ENCODE measurements around the gene GSTO2. TPM values are rescaled to one million over a fixed set of nuclear protein-coding genes. Genes with fewer than 3 reads are reported as not detected.

The GSTO2 gene
- total RNA-seq, 1 donor from 2014 or later = 0.32 TPM

DNA sequence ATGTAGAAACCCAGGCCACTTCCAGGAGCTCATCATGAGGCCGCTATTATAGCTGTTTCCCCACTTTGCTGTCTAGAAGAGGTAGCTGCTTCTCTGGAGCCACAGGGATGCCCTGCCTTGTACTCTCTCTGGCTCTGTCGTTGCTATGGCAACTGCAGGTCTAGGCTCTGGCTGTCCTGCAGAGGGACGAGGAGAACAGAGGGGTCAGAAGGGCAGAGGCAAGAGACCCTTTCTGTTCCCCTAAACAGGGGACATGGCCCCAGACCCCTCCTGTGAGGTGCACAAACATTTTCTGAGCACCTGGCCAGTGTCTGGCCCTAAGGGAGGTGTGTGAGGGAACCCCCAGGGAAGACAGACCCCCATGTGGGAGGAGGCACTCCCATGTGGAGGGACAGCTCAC, 37.9 kb downstream of the GSTO2 start:
- no peaks in the 10 kb centered on the region for H3K36me3 Mint-ChIP-seq (ENCODE audit: low read depth)
- no peak overlapping the region for H3K4me3 Mint-ChIP-seq (ENCODE audit: unreplicated experiment)
- peaks cover 5% of the 10 kb centered on the region for H3K9me3 Mint-ChIP-seq (ENCODE audit: low read depth)
- peaks cover 46% of the 10 kb centered on the region for H3K4me1 Mint-ChIP-seq (ENCODE audit: low read depth)
- no peak overlapping the region for H3K27ac Mint-ChIP-seq (ENCODE audit: unreplicated experiment)
- TF ChIP-seq, protein P1, sequence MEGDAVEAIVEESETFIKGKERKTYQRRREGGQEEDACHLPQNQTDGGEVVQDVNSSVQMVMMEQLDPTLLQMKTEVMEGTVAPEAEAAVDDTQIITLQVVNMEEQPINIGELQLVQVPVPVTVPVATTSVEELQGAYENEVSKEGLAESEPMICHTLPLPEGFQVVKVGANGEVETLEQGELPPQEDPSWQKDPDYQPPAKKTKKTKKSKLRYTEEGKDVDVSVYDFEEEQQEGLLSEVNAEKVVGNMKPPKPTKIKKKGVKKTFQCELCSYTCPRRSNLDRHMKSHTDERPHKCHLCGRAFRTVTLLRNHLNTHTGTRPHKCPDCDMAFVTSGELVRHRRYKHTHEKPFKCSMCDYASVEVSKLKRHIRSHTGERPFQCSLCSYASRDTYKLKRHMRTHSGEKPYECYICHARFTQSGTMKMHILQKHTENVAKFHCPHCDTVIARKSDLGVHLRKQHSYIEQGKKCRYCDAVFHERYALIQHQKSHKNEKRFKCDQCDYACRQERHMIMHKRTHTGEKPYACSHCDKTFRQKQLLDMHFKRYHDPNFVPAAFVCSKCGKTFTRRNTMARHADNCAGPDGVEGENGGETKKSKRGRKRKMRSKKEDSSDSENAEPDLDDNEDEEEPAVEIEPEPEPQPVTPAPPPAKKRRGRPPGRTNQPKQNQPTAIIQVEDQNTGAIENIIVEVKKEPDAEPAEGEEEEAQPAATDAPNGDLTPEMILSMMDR (IDR thresholded peaks at IDR 0.05) = no peak
- H3K27me3 Mint-ChIP-seq (ENCODE audit: low read depth) = no peaks in the 10 kb centered on the region
- DNase-seq (ENCODE audit: low spot score) = no peak

DNA sequence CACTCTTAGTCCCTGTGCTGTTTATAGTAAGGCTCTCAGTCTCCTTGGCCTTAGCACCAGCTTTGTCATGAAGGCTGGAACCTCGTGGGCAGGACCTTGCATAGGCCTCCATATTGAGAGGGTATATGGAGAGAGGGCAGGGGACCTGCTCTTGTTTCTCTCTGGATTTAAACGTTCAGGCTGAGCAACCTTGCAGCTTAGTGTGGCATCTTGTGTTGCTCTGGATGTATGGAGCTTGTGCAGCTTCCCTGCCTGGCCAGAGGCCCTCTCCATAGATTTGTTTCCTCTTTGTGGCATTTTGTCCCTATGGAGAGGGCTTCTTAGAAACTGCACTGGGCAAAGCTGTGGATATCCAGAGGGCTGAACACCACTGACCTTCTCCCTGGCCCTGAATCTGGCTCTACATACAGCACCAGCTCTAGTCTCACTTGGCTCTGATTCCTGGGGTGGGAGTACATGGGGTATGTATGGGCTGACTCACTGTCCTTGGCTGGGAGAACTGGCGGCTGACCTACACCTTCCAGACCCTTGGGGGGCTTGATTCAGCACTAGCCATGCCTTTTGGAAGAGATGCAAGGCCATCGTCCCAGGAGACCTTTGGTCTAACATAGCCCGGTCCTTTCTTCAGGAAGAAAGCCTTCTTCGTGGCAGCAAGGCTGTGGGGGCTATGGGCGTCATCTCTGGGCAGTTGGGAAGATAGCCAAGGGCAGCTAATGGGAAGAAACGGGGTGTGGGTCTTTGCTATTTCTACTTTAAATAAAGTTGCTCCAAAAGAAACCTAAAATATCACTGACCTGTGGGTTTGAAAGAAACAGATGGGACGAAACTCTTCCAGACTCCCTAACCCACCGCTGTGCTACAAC, 38.8 kb downstream of the GSTO2 start:
- peaks cover 54% of the 10 kb centered on the region for H3K4me1 Mint-ChIP-seq (ENCODE audit: low read depth)
- no peaks in the 10 kb centered on the region for H3K27me3 Mint-ChIP-seq (ENCODE audit: low read depth)
- TF ChIP-seq, protein P1 (IDR thresholded peaks at IDR 0.05) = no peak
- no peak for DNase-seq (ENCODE audit: low spot score)
- H3K9me3 Mint-ChIP-seq (ENCODE audit: low read depth) = peaks cover 5% of the 10 kb centered on the region
- H3K27ac Mint-ChIP-seq (ENCODE audit: unreplicated experiment) = peak overlapping the region; percentile 65
- no peak overlapping the region for H3K4me3 Mint-ChIP-seq (ENCODE audit: unreplicated experiment)
- H3K36me3 Mint-ChIP-seq (ENCODE audit: low read depth) = peaks cover 4% of the 10 kb centered on the region

DNA sequence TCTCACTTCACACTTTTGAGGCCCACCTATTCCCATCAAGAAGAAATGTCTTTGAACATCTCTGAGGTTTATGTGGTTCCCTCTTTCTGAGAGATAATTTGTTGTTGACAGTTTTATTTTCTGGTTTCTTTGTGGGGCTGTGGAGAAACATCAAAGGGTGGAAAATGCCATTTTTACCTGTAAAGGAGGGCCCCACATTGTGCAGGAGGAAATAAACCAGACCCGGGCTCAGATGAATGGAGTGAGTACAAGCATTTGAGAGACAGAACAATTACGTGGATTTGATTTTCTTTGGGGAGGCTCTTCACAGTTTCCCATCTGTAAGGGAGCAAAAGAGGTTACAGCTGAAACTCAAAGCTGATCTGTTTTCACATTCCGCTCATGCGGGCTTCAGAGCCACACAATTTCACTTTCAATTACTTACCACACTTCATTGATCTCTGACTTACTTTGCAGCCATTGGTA, 39.5 kb downstream of the GSTO2 start:
- Mint-ChIP-seq H3K36me3 (ENCODE audit: low read depth) (peaks cover 8% of the 10 kb centered on the region), H3K27ac (ENCODE audit: unreplicated experiment) (no peak overlapping the region), H3K27me3 (ENCODE audit: low read depth) (no peaks in the 10 kb centered on the region), H3K9me3 (ENCODE audit: low read depth) (no peaks in the 10 kb centered on the region), H3K4me1 (ENCODE audit: low read depth) (peaks cover 54% of the 10 kb centered on the region), H3K4me3 (ENCODE audit: unreplicated experiment) (no peak overlapping the region)
- TF ChIP-seq, protein P1 (IDR thresholded peaks at IDR 0.05) = no peak
- no peak for DNase-seq (ENCODE audit: low spot score)

DNA sequence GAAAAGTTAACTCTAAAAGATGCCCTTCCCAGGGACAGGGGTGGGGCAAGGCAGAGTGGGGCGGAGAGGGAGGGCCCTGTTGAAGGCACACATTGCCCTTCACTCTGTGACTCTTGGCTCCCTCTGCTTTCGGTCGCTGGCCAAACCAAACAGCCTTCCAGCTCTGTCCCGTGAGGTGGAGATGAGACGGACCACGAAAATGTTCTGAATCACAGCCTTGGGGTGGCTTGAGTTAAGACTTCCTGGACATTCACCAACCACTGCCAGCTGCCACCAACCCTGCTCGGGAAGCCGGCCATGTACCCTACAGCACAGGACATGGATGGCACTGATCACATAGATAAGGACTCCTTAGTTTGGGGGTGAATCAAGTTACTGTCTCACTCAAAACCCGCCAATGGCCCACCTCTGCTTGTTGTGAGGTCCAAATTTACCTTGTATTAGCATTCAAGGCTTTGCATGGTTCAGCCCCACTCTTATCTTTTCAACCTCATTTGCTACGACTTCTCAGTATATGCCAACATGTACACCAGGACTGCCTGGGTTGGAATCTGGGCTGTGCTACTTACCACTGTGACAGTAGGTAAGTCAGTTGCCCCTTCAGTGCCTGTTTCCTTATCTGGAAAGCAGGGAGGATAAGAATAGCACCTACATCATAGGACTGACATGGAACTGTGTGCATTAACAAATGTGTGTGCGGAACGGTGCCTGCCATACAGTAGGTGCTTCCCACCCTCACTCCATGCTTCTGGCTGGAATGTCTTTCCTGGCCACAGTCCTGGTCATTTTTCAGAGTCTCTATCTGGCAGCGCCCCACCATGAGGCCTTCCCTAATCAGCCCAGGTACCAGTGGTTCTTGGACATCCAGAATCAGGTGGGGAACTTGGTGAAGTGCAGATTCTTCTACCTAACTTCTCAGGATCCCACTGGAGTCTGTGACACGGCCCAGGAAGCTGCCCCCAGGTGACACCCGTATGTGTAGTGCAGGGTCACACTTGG, 41.3 kb downstream of the GSTO2 start:
- peaks cover 50% of the 10 kb centered on the region for H3K4me1 Mint-ChIP-seq (ENCODE audit: low read depth)
- no peak overlapping the region for H3K4me3 Mint-ChIP-seq (ENCODE audit: unreplicated experiment)
- no peaks in the 10 kb centered on the region for H3K9me3 Mint-ChIP-seq (ENCODE audit: low read depth)
- H3K27me3 Mint-ChIP-seq (ENCODE audit: low read depth) = no peaks in the 10 kb centered on the region
- H3K36me3 Mint-ChIP-seq (ENCODE audit: low read depth) = peaks cover 12% of the 10 kb centered on the region
- no peak for DNase-seq (ENCODE audit: low spot score)
- peak overlapping the region; percentile 93 for H3K27ac Mint-ChIP-seq (ENCODE audit: unreplicated experiment)
- TF ChIP-seq, protein P1 (IDR thresholded peaks at IDR 0.05) = no peak

DNA sequence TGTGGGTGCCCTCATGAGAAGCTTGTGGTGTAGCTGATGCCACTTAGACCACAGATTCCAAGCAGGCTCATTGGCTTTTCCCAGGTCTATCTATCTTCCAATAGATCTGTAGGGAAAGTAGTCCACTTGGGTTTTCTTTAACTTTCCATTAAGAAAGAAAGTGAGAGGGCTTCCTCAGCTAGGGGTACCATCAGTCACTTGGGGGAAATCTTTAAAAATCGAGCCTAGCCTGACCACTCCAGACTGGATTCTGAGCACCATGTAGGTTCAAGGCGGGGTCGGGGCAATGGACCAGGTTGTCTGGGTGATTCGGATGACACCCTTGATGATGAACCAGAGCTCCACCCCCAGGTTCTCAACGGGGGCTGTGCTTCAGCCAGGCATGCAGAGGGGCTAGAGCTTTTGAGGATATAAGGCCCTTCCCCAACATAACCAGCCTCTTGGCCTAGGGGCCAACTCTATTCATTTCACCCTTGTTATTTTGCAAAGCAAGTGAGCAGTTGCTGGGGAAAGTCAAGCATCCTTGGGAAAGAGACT, 42.3 kb downstream of the GSTO2 start:
- Mint-ChIP-seq H3K27ac (ENCODE audit: unreplicated experiment) (peak overlapping the region; percentile 93), H3K36me3 (ENCODE audit: low read depth) (peaks cover 12% of the 10 kb centered on the region), H3K9me3 (ENCODE audit: low read depth) (no peaks in the 10 kb centered on the region), H3K4me1 (ENCODE audit: low read depth) (peaks cover 45% of the 10 kb centered on the region), H3K27me3 (ENCODE audit: low read depth) (no peaks in the 10 kb centered on the region), H3K4me3 (ENCODE audit: unreplicated experiment) (no peak overlapping the region)
- TF ChIP-seq, protein P1 (IDR thresholded peaks at IDR 0.05) = no peak
- no peak for DNase-seq (ENCODE audit: low spot score)

All from chondrocyte (in vitro differentiated cells).